ENCODE measurements around the gene BEST2. TPM values are rescaled to one million over a fixed set of nuclear protein-coding genes. Genes with fewer than 3 reads are reported as not detected.

Gene BEST2
- total RNA-seq, 1 donor from 2014 or later = not detected

- H3K27me3 ChIP-seq (ENCODE audit: low read depth) = peaks cover 68% of the 10 kb centered on the region
- H3K36me3 ChIP-seq = peaks cover 34% of the 10 kb centered on the region
- intact Hi-C loops (cut with micrococcal nuclease) = no loop called here
- TF ChIP-seq CTCF (IDR thresholded peaks at IDR 0.05; ENCODE audit: borderline replicate concordance) = no peak
- H3K9me3 ChIP-seq (replicated peaks) = peaks cover 8% of the 10 kb centered on the region
- H3K4me3 ChIP-seq = no peak overlapping the region
- H3K27ac ChIP-seq (replicated peaks) = no peak overlapping the region
- H3K4me1 ChIP-seq = no peaks in the 10 kb centered on the region
- no peak for DNase-seq
Measured at GRCh38 chr19:12749938-12750521, 1.6 kb upstream of the BEST2 start.

- H3K9me3 ChIP-seq (replicated peaks) = peaks cover 8% of the 10 kb centered on the region
- H3K4me1 ChIP-seq = no peaks in the 10 kb centered on the region
- H3K27me3 ChIP-seq (ENCODE audit: low read depth) = peaks cover 73% of the 10 kb centered on the region
- no peak for TF ChIP-seq CTCF (IDR thresholded peaks at IDR 0.05; ENCODE audit: borderline replicate concordance)
- H3K4me3 ChIP-seq = no peak overlapping the region
- DNase-seq = no peak
- intact Hi-C loops (cut with micrococcal nuclease) = no loop called here
- no peak overlapping the region for H3K27ac ChIP-seq (replicated peaks)
- peaks cover 26% of the 10 kb centered on the region for H3K36me3 ChIP-seq
Measured at GRCh38 chr19:12750851-12751250, 740 bp upstream of the BEST2 start.

GRCh38 chr19:12752056-12752781, 628 bp downstream of the BEST2 start:
- no peak overlapping the region for H3K4me3 ChIP-seq
- no peak for DNase-seq
- peaks cover 75% of the 10 kb centered on the region for H3K27me3 ChIP-seq (ENCODE audit: low read depth)
- peaks cover 12% of the 10 kb centered on the region for H3K36me3 ChIP-seq
- H3K9me3 ChIP-seq (replicated peaks) = peaks cover 8% of the 10 kb centered on the region
- H3K4me1 ChIP-seq = peaks cover 2% of the 10 kb centered on the region
- intact Hi-C loops (cut with micrococcal nuclease) = no loop called here
- no peak overlapping the region for H3K27ac ChIP-seq (replicated peaks)
- no peak for TF ChIP-seq CTCF (IDR thresholded peaks at IDR 0.05; ENCODE audit: borderline replicate concordance)

- H3K9me3 ChIP-seq (replicated peaks) = no peaks in the 10 kb centered on the region
- no peaks in the 10 kb centered on the region for H3K36me3 ChIP-seq
- peaks cover 61% of the 10 kb centered on the region for H3K27me3 ChIP-seq (ENCODE audit: low read depth)
- no peak overlapping the region for H3K4me3 ChIP-seq
- no peak overlapping the region for H3K27ac ChIP-seq (replicated peaks)
- intact Hi-C loops (cut with micrococcal nuclease) = no loop called here
- TF ChIP-seq CTCF (IDR thresholded peaks at IDR 0.05; ENCODE audit: borderline replicate concordance) = no peak
- no peak for DNase-seq
- H3K4me1 ChIP-seq = peaks cover 11% of the 10 kb centered on the region
Measured at GRCh38 chr19:12754465-12755196, 3.0 kb downstream of the BEST2 start.

- intact Hi-C loops (cut with micrococcal nuclease) = no loop called here
- H3K36me3 ChIP-seq = no peaks in the 10 kb centered on the region
- TF ChIP-seq CTCF (IDR thresholded peaks at IDR 0.05; ENCODE audit: borderline replicate concordance) = no peak
- no peak overlapping the region for H3K27ac ChIP-seq (replicated peaks)
- H3K4me3 ChIP-seq = no peak overlapping the region
- H3K9me3 ChIP-seq (replicated peaks) = no peaks in the 10 kb centered on the region
- no peak for DNase-seq
- peaks cover 44% of the 10 kb centered on the region for H3K27me3 ChIP-seq (ENCODE audit: low read depth)
- peaks cover 17% of the 10 kb centered on the region for H3K4me1 ChIP-seq
Measured at GRCh38 chr19:12756150-12756883, 4.7 kb downstream of the BEST2 start.
